ENCODE data around the gene SACS. TPM values are rescaled to one million over a fixed set of nuclear protein-coding genes. Genes with fewer than 3 reads are reported as not detected.
"Not testable (repeated sequence)": the region's sequence is repeated elsewhere in the genome, so short reads cannot be mapped to it uniquely, and the experiment has no call there.

Gene SACS
- total RNA-seq, 1 experiment from 2014 or later = 82.8 TPM

- no peak for DNase-seq (ENCODE audit: low read depth)
Observed at GRCh38 chr13:23456437-23457210, 23.1 kb upstream of the SACS start.

- no peak for DNase-seq (ENCODE audit: low read depth)
Observed at GRCh38 chr13:23455401-23456185, 22.1 kb upstream of the SACS start.

- DNase-seq (ENCODE audit: low read depth) = no peak
Observed at GRCh38 chr13:23453132-23453531, 19.6 kb upstream of the SACS start.

- DNase-seq (ENCODE audit: low read depth) = peak; percentile 97
Observed at GRCh38 chr13:23450340-23451046, 17.0 kb upstream of the SACS start.

- DNase-seq (ENCODE audit: low read depth) = no peak
Observed at GRCh38 chr13:23449398-23450162, 16.1 kb upstream of the SACS start.

- peak; percentile 96 for DNase-seq (ENCODE audit: low read depth)
Observed at GRCh38 chr13:23447927-23448326, 14.4 kb upstream of the SACS start.

GRCh38 chr13:23445794-23446193, 12.3 kb upstream of the SACS start:
- DNase-seq (ENCODE audit: low read depth) = no peak

- peak; percentile 41 for DNase-seq (ENCODE audit: low read depth)
Observed at GRCh38 chr13:23443878-23444277, 10.4 kb upstream of the SACS start.

GRCh38 chr13:23443110-23443509, 9.6 kb upstream of the SACS start:
- DNase-seq (ENCODE audit: low read depth) = no peak

GRCh38 chr13:23440821-23441618, 7.5 kb upstream of the SACS start:
- DNase-seq (ENCODE audit: low read depth) = peak; percentile 80

GRCh38 chr13:23440324-23440723, 6.8 kb upstream of the SACS start:
- DNase-seq (ENCODE audit: low read depth) = not testable (repeated sequence)

- DNase-seq (ENCODE audit: low read depth) = no peak
Observed at GRCh38 chr13:23437916-23438315, 4.4 kb upstream of the SACS start.

- DNase-seq (ENCODE audit: low read depth) = no peak
Observed at GRCh38 chr13:23436680-23437079, 3.2 kb upstream of the SACS start.

GRCh38 chr13:23434491-23434890, 989 bp upstream of the SACS start:
- no peak for DNase-seq (ENCODE audit: low read depth)

GRCh38 chr13:23432626-23433025, 876 bp downstream of the SACS start:
- DNase-seq (ENCODE audit: low read depth) = no peak

GRCh38 chr13:23430664-23431063, 2.8 kb downstream of the SACS start:
- DNase-seq (ENCODE audit: low read depth) = no peak

GRCh38 chr13:23427881-23428528, 5.5 kb downstream of the SACS start:
- peak; percentile 37 for DNase-seq (ENCODE audit: low read depth)

GRCh38 chr13:23427342-23427843, 6.1 kb downstream of the SACS start:
- DNase-seq (ENCODE audit: low read depth) = peak; percentile 99

GRCh38 chr13:23421596-23421995, 11.9 kb downstream of the SACS start:
- no peak for DNase-seq (ENCODE audit: low read depth)

Measured in LHCN-M2 (cell line).